Measurements from ENCODE around the gene OXGR1. TPM values are rescaled to one million over a fixed set of nuclear protein-coding genes. Genes with fewer than 3 reads are reported as not detected.

The OXGR1 gene
- total and polyA plus RNA-seq, 2 donors (not counting 3 experiments of a cell fraction or from before 2014, with no cell fraction given) = not detected

GRCh38 chr13:97000295-97000925, 6.1 kb upstream of the OXGR1 start:
- no peaks in the 10 kb centered on the region for H3K36me3 ChIP-seq (ENCODE audit: control insufficient read depth in 2 of 2, extremely low read depth in 1 of 2, insufficient read depth in 2 of 2, low read length in 2 of 2)
- H3K4me3 ChIP-seq (replicated peaks in 1 of 3; ENCODE audit: insufficient read depth in 1 of 3, low read depth in 1 of 3, low read length in 3 of 3) = no peak overlapping the region
- CTCF ChIA-PET = interaction anchor here (1.0 to 2.5 kb wide), 2 partner anchors 17 to 981 kb away, joined by 3 to 10 read pairs; no protein-coding TSS in a partner anchor
- dilution Hi-C loops (cut with MboI; ENCODE audit: extremely low pct_ligation_motif_present, low sequenced_read_pairs) (no loop called here), intact Hi-C loops (cut with micrococcal nuclease) (no loop called here)
- H3K27ac ChIP-seq (ENCODE audit: insufficient read depth, low read depth, low read length) = no peak overlapping the region
- no peaks in the 10 kb centered on the region for H3K9me3 ChIP-seq (replicated peaks; ENCODE audit: control insufficient read depth, insufficient read depth, low read length)
- DNase-seq (ENCODE audit: low read depth, low spot score) = no peak
- TF ChIP-seq CTCF (IDR thresholded peaks at IDR 0.05; ENCODE audit: extremely low read depth in 1 of 2, insufficient read depth in 1 of 2, low read depth in 1 of 2, low read length in 2 of 2) (no peak), MYC (IDR thresholded peaks at IDR 0.05; ENCODE audit: low read depth, low read length) (no peak), EZH2 (IDR thresholded peaks at IDR 0.05; ENCODE audit: borderline replicate concordance, low read depth, low read length, severe bottlenecking) (no peak), JUN (IDR thresholded peaks at IDR 0.05; ENCODE audit: borderline replicate concordance, insufficient read depth, insufficient read length, low read depth) (no peak), FOS (IDR thresholded peaks at IDR 0.05; ENCODE audit: borderline replicate concordance, insufficient read depth, low read length) (no peak), MAX (IDR thresholded peaks at IDR 0.05; ENCODE audit: insufficient read depth, insufficient read length) (no peak), POLR2A (IDR thresholded peaks at IDR 0.05; ENCODE audit: low read depth, low read length) (no peak), POLR2AphosphoS5 (IDR thresholded peaks at IDR 0.05; ENCODE audit: insufficient read depth, low read depth, low read length) (no peak), GATA2 (IDR thresholded peaks at IDR 0.05; ENCODE audit: insufficient read depth, insufficient read length, low read depth, low read length) (no peak)
- H3K9me1 ChIP-seq (replicated peaks; ENCODE audit: control insufficient read depth, extremely low read depth, insufficient read depth, low read length) = no peaks in the 10 kb centered on the region
- POLR2A ChIA-PET = no interaction called here
- no peak overlapping the region for H3K4me2 ChIP-seq (ENCODE audit: insufficient read depth, low read length)
- H3K79me2 ChIP-seq (ENCODE audit: control insufficient read depth, insufficient read depth, low read length) = no peaks in the 10 kb centered on the region
- no peak overlapping the region for H3K9ac ChIP-seq (replicated peaks; ENCODE audit: extremely low read depth, insufficient read depth, low read length)
- no peaks in the 10 kb centered on the region for H4K20me1 ChIP-seq (replicated peaks; ENCODE audit: control insufficient read depth, extremely low read depth, insufficient read depth, low read length)
- H3K27me3 ChIP-seq (ENCODE audit: control insufficient read depth in 2 of 2, insufficient read depth in 2 of 2, low read length in 2 of 2) = peaks cover 23 to 71% of the 10 kb centered on the region in 2 experiments
- BruUV-seq (replicated peaks) = no TSS peak
- no peaks in the 10 kb centered on the region for H3K4me1 ChIP-seq (ENCODE audit: control insufficient read depth, extremely low read depth, insufficient read depth, low read length)
- no peak for FAIRE-seq
- H2AFZ ChIP-seq (ENCODE audit: low read depth, low read length) = no peak overlapping the region
